Parathyroid adenoma (tissue), 2 donors: ENCODE results near the gene ACADS.
A peak's percentile ranks its signal among the peaks of the same experiment; 100 is the strongest.

ENCODE experiments used
- H2AFZ ChIP-seq: fragments of 300-600 bp; sonication (generic); one replicate; pipeline ENCODE4 v1.7.0; 2017; ENCODE audit warnings: antibody characterized with exemption, mild to moderate bottlenecking
- H3K27ac ChIP-seq: fragments of 300-600 bp; sonication (generic); one replicate; pipeline ENCODE4 v1.7.0; 2017
- H3K27me3 ChIP-seq: fragments of 300-600 bp; sonication (generic); one replicate; pipeline ENCODE4 v1.7.0; 2017; ENCODE audit warnings: low read length; ENCODE audit not compliant: control insufficient read depth, insufficient read depth
- H3K36me3 ChIP-seq: fragments of 300-600 bp; sonication (generic); one replicate; pipeline ENCODE4 v1.7.0; 2017; ENCODE audit warnings: low read length; ENCODE audit not compliant: control insufficient read depth, insufficient read depth
- H3K4me1 ChIP-seq: fragments of 300-600 bp; sonication (generic); one replicate; pipeline ENCODE4 v1.7.0; 2017; ENCODE audit warnings: control low read depth
- H3K4me2 ChIP-seq: fragments of 300-600 bp; sonication (generic); one replicate; pipeline ENCODE4 v1.7.0; 2017; ENCODE audit warnings: low read length
- H3K4me3 ChIP-seq: fragments of 300-600 bp; sonication (generic); one replicate; pipeline ENCODE4 v1.7.0; 2017; ENCODE audit warnings: low read depth, low read length
- H3K79me2 ChIP-seq: fragments of 300-600 bp; sonication (generic); one replicate; pipeline ENCODE4 v1.7.0; 2017; ENCODE audit warnings: control low read depth
- H3K9ac ChIP-seq: fragments of 300-600 bp; sonication (generic); one replicate; pipeline ENCODE4 v1.7.0; 2017; ENCODE audit warnings: mild to moderate bottlenecking
- H3K9me3 ChIP-seq: fragments of 300-600 bp; sonication (generic); one replicate; pipeline ENCODE4 v1.7.0; 2017; ENCODE audit warnings: low read length; ENCODE audit not compliant: control insufficient read depth
- TF ChIP-seq, protein P1 (sequence below): fragments of 300-600 bp; sonication (generic); IDR thresholded peaks from one replicate; pipeline ENCODE4 v1.7.0; 2017; ENCODE audit warnings: antibody characterized with exemption, mild to moderate bottlenecking
- donor health status: primary hyperparathyroidism.

ACADS gene

DNA sequence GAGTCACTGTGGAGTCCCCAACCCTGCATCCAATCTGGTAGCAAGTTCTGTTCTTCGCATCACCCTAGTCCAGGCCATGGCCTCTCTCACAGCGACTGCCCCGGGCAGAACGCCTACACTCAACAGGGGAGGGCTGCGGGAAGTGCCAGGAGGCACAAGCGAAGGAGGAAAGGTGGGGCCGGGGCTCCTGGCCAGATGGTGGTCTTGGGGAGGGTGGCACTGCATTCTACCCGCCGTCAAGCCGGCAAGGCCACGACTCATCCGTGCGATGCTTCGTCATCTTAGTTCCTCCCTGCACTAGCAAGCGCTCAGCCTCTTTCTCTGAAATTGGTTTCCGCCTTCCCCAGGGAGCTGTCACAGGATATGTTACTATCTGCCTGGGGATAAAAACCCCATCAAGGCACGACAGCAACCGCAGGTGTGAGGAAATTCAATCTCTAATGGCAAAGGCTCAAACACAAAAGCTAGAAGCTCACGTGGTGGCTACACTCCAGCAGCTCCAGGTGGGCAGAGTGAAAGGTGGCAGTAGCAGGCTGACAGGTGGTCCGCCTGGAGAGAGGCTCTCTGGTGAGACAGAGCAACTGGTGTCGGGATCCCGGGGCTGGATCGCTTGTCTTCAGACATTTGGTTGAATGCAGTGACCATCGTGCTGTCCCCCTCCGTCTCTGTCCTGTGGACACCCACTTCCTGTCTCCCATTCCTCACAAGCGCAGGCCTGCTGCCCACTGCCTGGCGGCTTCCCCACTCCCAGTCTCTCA, 34.1 kb downstream of the ACADS start:
- Histone ChIP-seq H3K27ac (no peak overlapping the region), H2AFZ (no peak overlapping the region), H3K4me2 (no peak overlapping the region), H3K27me3 (no peaks in the 10 kb centered on the region), H3K4me3 (no peak overlapping the region), H3K9ac (no peak overlapping the region), H3K9me3 (no peaks in the 10 kb centered on the region), H3K4me1 (peaks cover 4% of the 10 kb centered on the region), H3K79me2 (no peaks in the 10 kb centered on the region), H3K36me3 (no peaks in the 10 kb centered on the region)
- TF ChIP-seq, protein P1, sequence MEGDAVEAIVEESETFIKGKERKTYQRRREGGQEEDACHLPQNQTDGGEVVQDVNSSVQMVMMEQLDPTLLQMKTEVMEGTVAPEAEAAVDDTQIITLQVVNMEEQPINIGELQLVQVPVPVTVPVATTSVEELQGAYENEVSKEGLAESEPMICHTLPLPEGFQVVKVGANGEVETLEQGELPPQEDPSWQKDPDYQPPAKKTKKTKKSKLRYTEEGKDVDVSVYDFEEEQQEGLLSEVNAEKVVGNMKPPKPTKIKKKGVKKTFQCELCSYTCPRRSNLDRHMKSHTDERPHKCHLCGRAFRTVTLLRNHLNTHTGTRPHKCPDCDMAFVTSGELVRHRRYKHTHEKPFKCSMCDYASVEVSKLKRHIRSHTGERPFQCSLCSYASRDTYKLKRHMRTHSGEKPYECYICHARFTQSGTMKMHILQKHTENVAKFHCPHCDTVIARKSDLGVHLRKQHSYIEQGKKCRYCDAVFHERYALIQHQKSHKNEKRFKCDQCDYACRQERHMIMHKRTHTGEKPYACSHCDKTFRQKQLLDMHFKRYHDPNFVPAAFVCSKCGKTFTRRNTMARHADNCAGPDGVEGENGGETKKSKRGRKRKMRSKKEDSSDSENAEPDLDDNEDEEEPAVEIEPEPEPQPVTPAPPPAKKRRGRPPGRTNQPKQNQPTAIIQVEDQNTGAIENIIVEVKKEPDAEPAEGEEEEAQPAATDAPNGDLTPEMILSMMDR = no peak

DNA sequence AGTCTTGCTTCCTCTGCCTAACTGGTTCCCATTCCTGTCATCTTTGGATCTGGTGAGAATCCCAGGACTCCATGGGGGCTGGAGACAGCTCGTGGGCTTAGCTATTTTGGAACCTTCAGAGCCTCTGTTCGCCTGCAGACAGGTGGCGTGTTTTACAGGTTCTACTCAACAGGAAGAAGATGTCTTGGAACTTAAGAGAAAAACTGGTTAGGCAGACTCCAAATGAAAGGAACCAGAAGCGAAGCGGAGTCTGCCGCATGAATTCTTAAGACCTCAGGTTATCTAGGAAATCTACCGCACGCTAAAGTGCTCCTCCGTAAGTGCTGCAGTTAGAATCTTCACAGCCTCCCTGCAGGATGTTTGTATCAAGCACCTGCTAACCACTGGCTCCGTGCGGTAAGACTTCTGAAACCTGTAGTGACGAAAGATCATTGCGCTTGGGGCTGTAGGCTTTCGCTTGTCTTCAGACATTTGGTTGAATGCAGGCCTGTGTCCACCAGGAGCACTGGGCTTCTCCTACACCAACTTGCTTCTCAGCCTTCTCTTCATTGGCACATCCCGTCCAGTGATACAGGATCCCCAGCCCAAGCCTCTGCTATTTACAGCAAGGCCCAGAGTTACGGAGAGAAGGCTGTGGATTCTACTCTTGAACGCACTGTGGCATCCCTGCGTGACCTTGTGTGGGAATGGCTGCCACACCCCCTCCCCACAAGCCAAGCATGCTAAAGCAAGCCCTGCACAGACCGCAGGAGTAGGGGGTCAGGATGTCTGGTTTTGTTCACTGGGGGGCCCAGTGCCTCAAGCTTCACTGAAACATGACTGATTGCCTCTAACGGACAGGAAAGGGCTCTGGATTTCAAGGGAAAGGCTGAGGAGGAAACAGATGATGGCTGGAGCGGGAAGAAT, 35.0 kb downstream of the ACADS start:
- H3K27ac ChIP-seq = no peak overlapping the region
- TF ChIP-seq, protein P1 = no peak

DNA sequence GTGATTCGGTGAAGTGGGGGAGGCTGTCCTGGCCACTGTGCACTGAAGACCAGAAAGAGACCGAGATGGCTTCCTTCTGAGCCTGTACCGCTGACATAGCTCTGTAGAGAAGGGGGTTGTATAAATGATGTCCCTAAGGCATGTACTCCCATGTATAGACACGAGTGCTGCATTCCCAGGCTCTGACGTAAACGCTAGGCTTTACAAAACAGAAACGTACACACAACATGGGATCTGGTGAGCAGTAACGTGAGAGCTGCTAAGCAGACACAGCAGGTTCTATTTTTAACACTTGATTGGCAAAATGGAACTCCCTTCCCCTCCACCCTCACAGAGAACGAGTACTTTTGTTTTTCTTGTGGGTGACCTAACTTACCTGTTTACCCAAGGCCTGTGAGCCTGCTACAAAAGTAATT, 35.9 kb downstream of the ACADS start:
- Histone ChIP-seq H3K9ac (no peak overlapping the region), H3K27ac (no peak overlapping the region)

More for the DNA sequence above, 35.0 kb downstream of the ACADS start:
- Histone ChIP-seq H2AFZ (no peak overlapping the region), H3K9me3 (no peaks in the 10 kb centered on the region), H3K79me2 (no peaks in the 10 kb centered on the region), H3K27me3 (no peaks in the 10 kb centered on the region), H3K9ac (no peak overlapping the region), H3K36me3 (no peaks in the 10 kb centered on the region), H3K4me3 (no peak overlapping the region), H3K4me2 (no peak overlapping the region), H3K4me1 (peaks cover 4% of the 10 kb centered on the region)

DNA sequence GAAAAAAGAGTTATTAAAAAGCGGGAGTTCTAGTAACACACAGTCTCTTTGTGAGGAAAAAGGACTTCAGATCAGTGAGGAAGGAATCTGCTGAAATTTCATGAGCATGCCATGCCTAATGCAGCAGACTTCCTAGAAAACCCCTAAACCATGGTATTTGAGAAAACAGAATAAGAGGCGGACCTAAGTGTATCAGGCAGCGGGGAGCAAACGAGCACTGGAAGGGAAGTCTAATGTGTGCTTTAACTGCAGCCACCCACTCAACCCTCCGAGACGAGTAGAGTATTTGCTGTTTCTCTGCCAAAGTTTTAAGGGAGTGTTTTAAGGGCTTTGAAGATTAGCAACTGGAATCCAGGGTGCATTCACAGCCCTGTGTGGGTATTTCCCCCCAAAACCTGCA, 36.5 kb downstream of the ACADS start:
- Histone ChIP-seq H3K4me1 (peaks cover 3% of the 10 kb centered on the region), H3K9me3 (no peaks in the 10 kb centered on the region), H3K27me3 (no peaks in the 10 kb centered on the region), H2AFZ (no peak overlapping the region), H3K4me3 (no peak overlapping the region), H3K4me2 (peak overlapping the region; percentile 22), H3K27ac (no peak overlapping the region), H3K9ac (no peak overlapping the region), H3K36me3 (no peaks in the 10 kb centered on the region), H3K79me2 (no peaks in the 10 kb centered on the region)
- TF ChIP-seq, protein P1 = no peak

More for the DNA sequence above, 35.9 kb downstream of the ACADS start:
- no peak overlapping the region for H3K4me3 ChIP-seq
- no peaks in the 10 kb centered on the region for H3K36me3 ChIP-seq
- H3K4me2 ChIP-seq = peak overlapping the region; percentile 22
- no peaks in the 10 kb centered on the region for H3K27me3 ChIP-seq
- TF ChIP-seq, protein P1 = no peak
- no peaks in the 10 kb centered on the region for H3K9me3 ChIP-seq
- H3K4me1 ChIP-seq = peaks cover 4% of the 10 kb centered on the region
- no peak overlapping the region for H2AFZ ChIP-seq
- no peaks in the 10 kb centered on the region for H3K79me2 ChIP-seq
